Cardiac fibroblast (primary cell): ENCODE data around the gene GFOD1.

Experiments
- DNase-seq, 2 donors: peaks; one replicate each; pipeline versions ENCODE4 v3.0.0 to v3.0.0-alpha.2; 2010; ENCODE audit warnings: low read depth in 2 of 2
- H3K4me3 ChIP-seq, 2 donors: replicated peaks in 1 of 2; 1 replicate in 1 of 2; 2 replicates in 1 of 2; pipeline ENCODE4 v1.5.1; 2011; ENCODE audit warnings: low read depth in 2 of 2, low read length in 2 of 2, mild to moderate bottlenecking in 2 of 2, moderate library complexity in 1 of 2
- TF ChIP-seq, protein P1 (sequence below): IDR thresholded peaks from one replicate; pipeline ENCODE4 v1.5.1; 2011; ENCODE audit warnings: low read depth, mild to moderate bottlenecking, low read length, inconsistent platforms

The GFOD1 gene

DNA sequence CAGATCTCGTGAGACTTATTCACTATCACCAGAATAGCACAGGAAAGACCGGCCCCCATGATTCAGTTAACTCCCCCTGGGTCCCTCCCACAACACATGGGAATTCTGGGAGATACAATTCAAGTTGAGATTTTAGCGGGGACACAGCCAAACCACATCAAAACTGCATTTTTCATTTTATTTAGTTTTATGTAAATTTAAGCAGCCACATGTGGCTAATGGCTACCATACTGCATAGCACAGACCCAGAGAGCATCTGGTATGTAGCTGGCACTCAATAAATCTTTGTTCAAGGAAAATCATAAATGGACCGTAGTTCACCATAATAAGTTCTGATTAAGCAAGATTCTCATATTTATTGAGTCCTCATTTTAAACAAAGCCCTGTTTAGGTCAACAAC is 15.3 kb downstream of the GFOD1 start:
- TF ChIP-seq, protein P1, sequence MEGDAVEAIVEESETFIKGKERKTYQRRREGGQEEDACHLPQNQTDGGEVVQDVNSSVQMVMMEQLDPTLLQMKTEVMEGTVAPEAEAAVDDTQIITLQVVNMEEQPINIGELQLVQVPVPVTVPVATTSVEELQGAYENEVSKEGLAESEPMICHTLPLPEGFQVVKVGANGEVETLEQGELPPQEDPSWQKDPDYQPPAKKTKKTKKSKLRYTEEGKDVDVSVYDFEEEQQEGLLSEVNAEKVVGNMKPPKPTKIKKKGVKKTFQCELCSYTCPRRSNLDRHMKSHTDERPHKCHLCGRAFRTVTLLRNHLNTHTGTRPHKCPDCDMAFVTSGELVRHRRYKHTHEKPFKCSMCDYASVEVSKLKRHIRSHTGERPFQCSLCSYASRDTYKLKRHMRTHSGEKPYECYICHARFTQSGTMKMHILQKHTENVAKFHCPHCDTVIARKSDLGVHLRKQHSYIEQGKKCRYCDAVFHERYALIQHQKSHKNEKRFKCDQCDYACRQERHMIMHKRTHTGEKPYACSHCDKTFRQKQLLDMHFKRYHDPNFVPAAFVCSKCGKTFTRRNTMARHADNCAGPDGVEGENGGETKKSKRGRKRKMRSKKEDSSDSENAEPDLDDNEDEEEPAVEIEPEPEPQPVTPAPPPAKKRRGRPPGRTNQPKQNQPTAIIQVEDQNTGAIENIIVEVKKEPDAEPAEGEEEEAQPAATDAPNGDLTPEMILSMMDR = no peak

GRCh38 chr6:13471184-13471583 is 16.2 kb downstream of the GFOD1 start:
- TF ChIP-seq, protein P1 = no peak
- DNase-seq = no peak

More for the DNA sequence above, 15.3 kb downstream of the GFOD1 start:
- no peak for DNase-seq
- H3K4me3 ChIP-seq = no peak overlapping the region

DNA sequence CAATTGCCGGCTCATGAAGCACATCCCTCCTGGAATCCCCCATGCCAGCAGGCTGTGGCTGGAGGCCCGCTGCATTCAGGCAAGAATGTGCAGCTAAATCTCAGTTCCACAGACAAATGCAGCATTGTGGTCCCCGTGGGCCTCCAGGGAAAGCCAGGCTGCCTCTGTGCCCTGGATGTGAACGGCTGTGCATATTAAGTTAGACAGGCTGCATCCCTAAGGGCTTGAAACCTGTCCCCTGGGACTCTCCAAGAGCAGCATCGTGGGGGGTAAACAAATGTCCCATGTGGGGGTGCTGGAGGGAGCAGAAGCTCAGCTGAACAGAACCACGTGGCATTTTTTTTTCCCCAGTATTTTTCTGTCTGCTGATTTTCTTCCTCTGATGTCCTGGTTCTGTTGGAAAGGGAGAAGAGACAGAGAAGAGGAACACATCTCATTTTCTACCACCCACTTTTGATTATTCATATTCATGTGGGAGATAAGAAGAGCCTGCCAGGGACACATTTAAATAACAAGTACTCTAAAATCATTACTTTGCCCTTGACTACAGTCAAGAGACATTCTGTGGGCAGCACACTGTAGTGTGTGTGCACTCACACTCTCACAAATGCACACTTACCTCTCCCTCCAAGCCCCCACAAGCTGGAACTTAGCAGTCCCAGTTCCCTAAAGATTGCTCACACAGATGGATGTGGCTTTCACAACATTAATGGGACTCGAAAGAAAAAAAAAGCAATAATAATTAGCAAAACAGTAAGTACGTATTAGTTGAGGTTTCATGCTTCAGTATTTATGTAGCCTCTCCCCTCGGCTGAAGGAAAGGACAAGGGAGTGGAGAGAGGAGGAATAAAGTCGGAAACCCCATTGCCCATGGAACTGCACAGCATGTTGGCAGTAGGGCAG is 16.9 kb downstream of the GFOD1 start:
- DNase-seq = no peak
- TF ChIP-seq, protein P1 = no peak
- no peak overlapping the region for H3K4me3 ChIP-seq

More at GRCh38 chr6:13471184-13471583, 16.2 kb downstream of the GFOD1 start:
- H3K4me3 ChIP-seq = no peak overlapping the region

DNA sequence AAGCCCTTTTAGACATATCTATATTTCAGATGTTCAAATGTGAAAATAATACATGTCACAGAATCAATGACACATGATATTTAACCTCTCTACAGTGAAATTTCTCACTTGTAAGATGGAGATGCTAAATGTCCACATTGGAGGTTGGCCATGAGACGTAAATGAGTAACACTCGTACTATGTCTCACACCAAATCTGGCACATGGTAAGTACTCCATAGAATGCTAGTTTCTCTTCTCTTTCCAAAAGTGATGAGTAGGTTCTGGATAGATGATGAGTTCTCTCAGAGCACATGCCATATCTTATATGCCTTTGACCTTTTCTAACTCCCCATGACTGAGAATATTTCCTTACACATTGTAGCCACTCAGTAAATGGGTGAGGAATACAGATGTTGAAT is 17.7 kb downstream of the GFOD1 start:
- DNase-seq = no peak

DNA sequence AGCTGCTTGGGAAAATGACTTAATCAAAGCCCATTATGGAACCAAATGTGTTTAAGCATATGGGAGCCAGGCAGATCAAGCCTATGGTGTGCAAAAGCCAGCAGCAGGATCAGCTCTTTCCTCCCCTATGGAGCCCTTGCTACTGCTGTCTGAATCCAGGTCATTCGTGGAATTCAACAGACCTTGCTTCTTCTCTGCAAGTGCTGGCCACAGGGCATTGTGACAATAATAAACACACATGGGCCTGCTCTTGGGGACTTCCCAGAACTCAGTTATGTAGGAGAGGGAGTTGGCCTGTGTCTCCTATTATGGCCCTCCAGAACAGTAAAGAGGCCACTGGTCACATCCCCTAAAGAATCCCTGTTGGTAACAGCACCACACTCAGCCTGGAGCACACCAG is 18.6 kb downstream of the GFOD1 start:
- no peak overlapping the region for H3K4me3 ChIP-seq
- TF ChIP-seq, protein P1 = no peak
- DNase-seq = no peak

More for the DNA sequence above, 17.7 kb downstream of the GFOD1 start:
- no peak overlapping the region for H3K4me3 ChIP-seq
- TF ChIP-seq, protein P1 = no peak

GRCh38 chr6:13467216-13467600 is 20.2 kb downstream of the GFOD1 start:
- TF ChIP-seq, protein P1 = no peak

More at GRCh38 chr6:13467216-13467600, 20.2 kb downstream of the GFOD1 start:
- DNase-seq = no peak
- no peak overlapping the region for H3K4me3 ChIP-seq
